HG03460 (cell line): ENCODE results near the gene CACNB2.

Source experiments
- ATAC-seq: cut with Tn5 transposase; IDR thresholded peaks from one replicate; pipeline ENCODE4 v1.9.1; 2021; ENCODE audit not compliant: unreplicated experiment

The CACNB2 gene

DNA sequence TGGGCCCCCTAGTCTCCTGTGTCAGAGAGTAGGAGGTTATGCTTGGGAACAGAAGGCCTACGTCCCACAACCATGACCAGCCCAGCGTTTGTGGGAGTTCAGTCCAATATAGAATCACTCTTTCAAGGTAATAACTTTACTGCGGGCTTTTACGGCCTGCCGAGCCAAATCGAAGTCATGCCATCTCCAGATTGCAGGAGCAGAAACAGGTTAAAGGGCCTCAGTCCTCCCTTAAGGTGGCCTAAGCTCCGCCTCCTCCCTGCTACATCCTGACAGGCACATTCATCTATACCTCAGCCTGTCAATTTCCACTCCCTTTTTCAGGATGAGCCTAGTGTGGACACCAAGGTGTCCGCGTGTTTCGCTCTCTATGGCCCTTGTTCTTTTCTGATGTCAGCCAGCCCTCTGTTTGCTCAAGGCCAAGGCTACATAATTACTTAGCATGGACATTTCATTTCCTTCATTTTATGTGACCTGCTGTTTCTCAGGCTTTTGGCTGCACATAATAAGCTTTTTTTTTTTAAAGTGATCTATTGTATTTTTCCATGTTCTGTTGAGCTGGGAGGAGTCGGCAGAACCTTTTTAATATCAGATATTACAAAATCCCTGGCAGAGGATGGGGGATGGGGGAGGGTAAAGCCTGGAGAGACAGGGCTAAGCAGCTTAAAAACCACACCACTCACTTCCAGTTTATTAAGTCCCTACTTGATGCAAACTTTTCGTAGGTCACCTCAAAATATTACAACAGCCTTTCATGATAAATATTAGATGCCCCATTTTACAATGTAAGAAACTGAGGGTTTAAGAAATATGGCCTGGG lies 84.6 kb downstream of the CACNB2 start:
- no peak for ATAC-seq

DNA sequence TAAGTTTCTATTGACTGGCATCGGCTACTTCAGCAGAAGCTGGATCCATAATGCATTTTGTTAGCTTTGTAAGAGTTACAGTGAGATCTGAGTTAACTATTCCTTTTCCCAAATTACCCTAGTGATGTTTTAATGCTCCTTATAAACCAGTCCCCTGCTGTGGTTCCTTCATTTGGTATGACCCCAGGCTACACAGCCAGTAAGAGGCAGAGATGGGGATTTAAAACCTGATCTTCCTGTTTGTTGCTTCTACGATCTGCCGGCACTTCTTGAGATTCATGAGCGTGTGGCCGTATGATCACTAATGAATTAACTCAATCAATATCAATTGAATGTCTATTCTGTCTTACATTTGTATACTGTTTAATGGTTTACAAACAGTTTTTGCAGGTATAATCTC lies 86.1 kb downstream of the CACNB2 start:
- ATAC-seq: no peak

DNA sequence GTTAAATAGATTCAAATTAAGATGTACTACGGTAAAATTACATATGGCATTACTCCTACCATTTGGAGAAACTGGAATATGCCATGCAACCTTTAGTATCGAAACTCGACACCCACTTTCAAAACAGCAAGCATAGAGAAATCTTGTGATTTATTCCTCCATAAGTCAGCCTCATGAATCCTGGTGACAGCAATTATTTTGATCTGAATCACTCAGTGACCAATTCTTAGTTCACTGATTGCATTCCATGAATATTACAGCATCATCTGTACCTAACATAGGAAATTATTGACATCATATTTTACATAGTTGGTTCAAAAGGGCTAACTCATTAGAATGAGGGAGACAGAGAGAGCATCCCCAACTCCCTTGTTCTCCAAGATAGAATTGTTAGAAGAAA lies 89.6 kb downstream of the CACNB2 start:
- ATAC-seq: no peak

DNA sequence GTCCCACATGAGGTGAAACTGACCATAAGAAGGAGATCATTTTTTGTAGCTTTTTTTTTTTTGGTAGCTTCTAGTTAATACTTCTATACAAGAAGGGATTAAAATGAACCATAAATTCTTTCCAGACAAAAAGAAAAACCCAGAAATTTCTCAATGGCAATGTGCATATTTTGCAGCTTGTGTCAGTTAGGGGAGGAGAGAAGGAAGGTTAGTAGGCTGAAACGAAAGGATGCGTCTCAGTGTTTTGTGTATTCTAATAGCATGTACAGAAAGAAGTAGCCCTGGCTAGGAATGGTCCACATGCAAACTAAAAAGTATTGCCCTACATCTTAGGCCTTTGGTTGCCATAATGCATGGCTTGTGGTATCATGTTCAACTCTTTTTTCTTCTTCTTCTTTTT lies 90.6 kb downstream of the CACNB2 start:
- ATAC-seq: no peak

DNA sequence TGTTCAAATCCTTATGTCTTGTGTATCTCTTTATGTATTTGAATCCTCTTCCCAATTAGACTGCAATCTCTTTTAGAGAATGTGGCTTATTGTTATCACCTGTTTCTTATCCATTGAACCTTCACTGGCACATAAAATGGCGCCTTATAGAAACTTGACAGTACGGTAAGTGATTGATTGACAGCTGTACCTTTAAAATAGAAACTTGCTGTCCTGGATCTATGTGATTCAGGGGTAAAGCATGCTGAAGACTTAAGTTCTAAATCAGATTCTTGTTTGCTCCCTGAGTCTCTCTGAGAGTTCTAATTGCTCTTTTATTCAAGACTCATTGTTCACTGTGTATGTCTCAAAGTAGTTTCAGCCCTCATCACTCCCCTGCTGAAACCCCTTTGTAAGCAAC lies 91.3 kb downstream of the CACNB2 start:
- ATAC-seq: no peak

DNA sequence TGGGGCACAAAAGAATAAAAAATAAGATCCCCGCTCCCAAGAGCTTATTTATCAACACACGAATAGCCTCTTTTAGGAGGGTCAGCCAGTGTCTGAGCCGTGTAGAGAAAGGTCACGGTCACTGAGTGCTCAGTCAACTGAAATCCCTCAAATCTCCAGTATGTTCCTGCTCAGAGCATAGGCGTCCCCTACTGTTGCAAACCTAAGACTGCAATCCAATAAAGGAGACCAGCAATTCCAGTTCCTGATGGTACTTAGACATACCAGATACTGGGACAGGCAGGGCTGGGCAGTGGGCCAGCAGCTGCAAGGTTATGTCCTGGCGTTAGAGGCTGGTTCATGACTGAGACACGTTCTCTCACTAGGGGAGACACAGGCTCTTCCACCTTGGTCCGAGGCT lies 93.6 kb downstream of the CACNB2 start:
- ATAC-seq: no peak

DNA sequence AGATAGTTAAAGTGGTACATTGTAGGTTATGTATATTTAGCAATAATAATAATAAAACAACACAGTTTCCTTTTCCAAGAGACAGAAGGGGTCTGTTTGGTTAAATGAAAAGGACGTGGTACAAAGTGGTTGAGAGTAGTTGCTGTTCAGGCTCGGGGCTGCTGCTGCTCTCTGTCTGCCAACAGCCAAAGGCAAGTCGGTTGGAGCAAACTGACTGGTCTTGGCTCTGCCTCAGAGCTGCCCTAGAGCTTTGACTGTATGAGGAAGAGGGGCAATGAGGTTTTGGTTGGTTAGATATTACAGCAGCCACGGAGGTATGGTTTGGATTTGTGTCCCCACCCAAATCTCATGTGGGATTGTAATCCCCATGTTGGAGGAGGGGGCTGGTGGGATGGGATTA lies 95.3 kb downstream of the CACNB2 start:
- ATAC-seq: no peak

DNA sequence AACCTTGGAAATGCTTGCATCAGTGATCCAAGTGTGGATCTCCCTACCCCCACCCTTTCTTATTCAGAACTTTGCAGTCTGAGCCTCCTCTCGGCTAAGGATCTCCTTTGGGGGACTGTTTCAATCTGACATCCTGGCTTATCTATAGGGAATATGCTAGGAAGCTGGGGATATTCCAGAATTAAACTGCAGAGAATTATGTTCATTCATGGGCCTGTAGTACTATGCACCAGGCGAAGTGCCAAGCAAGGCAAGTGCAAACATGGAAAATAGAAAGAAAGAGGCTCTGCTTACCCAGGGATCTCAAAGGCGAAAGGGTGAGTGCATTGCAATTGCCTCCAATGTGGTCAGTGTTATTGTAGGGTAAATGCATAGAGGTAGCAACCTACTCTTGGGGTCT lies 96.5 kb downstream of the CACNB2 start:
- no peak for ATAC-seq

DNA sequence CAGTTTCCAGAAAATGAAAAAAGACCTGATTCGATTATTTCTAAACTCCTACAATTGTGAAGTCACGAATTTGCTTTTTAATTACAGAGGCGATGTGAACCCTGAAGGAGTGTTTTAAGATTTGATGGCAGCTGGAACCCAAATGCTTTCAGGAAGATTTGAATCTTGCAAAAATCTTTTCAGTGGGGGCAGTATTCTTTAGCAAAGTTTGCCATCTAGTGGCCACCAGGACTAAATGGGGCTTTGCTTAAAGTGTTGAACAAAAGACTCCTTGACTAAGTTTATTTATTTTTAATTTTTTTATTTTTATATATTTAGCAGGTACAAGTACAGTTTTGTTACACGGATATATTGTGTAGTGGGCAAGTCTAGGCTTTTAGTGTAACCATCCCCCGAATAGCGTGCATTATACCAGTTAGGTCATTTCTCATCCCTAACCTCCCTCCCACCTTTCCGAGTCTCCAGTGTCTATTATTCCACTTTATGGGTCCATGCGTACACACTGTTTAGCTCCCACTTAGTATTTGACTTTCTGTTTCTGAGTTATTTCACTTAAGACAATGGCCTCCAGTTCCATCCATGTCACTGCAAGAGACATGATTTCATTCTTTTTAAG lies 98.8 kb downstream of the CACNB2 start:
- no peak for ATAC-seq

DNA sequence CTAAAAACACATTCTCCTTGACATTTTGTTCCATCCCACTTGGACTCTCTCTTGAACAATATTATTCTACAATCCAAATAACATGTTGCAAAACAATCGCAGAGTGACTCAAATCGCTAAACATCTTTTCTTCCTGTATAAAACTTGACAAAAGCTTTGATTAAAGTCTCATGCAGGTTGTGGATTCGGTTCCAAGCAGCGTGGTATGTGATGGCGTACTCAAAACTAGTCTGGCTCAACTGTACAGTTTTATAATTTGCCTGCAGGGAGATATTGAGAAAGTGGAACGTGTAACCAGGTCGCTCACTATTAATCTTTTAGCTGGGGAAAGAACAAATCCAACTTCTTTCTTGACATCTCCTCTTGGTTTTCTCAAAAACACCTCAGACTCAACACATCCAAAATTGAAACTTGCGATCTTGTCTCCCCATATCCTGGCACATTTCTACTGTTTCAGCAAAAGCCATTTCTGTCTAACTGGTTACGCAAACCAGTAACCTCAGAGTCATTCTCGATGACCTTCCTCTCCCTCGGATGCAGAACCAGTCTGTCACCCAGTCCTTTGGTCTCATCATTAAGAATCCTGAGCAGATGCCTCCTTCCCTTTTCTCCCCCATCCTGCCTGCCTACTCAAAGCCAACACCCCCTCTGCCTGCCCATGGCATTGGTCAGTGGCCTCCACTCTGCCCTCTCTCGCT lies 100.1 kb downstream of the CACNB2 start:
- ATAC-seq: no peak

DNA sequence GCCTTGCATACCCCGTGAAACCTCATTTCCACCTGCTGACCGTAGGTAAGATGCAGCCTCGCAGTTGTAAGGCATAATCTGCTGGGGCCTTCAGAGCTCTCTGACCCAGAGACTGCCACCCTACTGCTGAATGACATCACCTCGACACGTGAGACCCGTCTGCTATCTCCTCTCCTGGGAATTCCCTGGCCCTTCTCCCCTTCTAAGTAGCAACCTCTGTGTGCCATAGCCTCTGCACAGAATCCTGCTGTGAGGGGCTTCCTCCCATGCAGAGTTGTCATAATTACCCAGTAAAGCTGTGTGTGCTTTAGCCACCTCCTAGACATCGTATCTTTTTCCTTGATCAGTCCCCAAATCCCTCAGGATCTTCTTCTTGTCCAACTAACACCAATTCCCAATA lies 106.7 kb downstream of the CACNB2 start:
- ATAC-seq: no peak

DNA sequence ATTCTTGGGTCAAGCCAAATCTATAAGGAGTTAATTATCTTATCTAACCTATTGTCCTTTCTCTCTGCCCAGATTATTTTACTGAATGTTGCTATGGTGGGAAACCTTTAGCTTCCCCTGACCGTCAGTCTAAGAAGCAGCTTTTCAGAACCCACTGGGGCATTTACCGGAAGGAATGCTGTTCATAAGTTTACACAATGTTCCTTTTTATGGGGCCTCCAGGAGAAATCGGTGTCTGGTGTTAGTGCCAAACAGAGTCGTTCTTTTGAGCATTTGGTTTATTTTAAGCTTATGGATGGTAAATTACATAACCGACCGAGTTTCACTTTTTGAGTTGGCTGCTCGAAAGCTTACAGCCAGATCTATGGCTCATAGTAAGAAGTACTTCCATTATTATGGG lies 111.9 kb downstream of the CACNB2 start:
- no peak for ATAC-seq

DNA sequence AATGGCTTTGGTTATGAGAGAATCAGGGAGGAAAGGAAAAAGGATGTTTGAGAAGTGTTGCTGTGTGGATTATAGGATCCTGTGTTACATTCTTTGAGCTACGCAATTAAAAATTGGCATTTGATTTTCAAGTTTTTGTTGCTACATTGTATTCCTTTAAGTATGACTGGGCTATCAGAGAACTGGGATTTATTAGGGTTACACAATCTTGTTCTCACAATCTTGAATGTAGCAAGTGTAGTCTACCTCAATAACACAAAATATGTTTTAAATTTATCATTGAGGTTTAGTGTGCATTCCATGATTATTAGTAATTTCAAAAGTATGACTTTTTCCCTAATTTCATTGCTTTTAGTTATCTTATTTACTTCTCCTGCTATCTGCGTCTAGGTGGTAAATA lies 113.9 kb downstream of the CACNB2 start:
- no peak for ATAC-seq

DNA sequence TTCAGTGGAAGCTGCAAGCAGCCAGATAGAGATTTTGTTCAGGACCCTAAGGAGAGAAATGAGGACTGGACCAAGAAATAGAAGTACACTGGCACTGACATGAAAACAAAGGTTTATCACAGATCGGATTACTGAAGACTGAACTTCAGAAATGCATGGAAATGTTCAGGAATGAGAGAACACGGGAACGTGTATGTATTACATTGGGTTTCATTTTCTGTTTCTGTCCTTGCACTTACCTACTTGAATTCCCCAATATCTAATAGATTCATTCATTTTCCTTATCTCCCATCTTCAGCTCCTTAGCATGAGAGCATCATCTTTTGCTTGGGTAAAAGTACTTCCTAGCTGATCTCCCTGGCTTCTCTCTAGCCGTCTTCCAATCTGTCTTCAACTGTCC lies 114.5 kb downstream of the CACNB2 start:
- ATAC-seq: no peak

DNA sequence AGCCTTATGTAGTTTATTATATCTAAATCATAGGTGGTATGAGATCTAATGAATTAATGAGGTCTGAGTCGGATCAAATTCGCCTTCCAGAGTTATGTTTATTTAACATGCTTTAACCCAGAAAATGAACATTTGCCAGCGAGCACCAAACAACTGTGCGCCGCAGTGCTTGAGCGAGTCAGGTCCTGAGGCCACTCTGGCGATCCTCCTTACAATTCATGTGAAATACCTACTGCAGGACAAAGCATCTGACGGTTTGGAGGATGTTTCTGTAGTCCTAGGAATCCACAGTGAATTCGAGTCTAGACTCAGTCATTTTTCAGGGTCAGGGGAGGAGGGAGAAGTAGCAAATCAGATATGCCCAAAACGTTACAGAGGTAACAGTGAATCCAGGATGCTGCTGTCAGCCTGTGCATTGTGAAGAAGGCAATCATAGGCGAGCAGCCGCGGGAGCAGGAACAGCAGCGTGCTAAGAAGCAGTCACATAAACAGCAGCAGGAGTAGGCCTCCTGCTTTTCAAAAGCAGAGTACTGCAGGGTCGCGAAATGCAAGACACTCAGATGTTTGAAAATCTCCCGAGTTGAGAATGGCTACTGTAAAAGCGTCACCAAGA lies 120.2 kb downstream of the CACNB2 start:
- no peak for ATAC-seq

DNA sequence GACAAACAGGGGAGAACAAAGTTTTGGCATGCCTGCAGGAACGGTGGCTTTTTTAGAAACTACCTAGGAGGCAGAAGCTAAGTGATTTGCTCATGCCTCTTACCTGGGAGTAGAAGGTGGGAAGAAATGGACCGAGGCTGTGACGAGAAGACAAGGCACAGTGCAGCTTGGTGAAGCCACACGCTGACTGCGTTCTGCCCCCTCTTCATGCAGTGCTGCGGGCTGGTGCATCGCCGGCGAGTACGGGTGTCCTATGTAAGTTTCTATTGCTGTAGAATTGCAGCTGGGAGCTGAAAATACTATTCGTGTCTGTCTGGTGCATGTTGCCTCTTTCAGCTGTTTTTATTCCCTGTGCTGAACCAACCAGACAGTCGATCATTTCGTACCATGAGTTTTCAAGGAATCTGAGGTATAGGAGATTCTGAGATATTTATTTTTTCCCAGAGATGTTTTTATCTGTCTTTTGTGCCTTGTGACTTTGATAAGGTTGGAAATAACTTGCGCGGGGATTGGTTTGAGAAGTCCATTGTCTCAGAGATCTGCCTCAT lies 120.9 kb downstream of the CACNB2 start:
- ATAC-seq: no peak

DNA sequence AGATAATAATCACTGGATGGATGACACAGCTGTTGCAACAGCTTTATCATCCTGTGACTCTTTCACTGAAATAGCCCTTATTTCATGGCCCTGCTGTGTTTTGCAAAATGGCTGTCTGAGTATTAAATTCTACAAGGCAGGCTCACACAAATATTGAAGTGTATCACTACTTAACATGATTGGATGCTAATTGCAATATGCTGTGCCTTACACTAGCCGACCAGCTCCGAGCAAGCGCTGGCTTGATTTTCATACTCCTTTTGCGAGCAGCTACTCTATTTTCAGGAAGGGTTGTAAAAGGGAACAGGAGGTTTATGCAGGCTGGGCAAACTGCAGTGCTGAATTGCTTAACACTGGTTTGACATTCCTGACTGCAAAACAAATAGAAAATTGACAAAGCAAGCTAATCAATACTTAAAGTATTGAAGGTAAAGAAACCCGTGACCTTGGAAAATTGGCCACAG lies 121.6 kb downstream of the CACNB2 start:
- no peak for ATAC-seq

DNA sequence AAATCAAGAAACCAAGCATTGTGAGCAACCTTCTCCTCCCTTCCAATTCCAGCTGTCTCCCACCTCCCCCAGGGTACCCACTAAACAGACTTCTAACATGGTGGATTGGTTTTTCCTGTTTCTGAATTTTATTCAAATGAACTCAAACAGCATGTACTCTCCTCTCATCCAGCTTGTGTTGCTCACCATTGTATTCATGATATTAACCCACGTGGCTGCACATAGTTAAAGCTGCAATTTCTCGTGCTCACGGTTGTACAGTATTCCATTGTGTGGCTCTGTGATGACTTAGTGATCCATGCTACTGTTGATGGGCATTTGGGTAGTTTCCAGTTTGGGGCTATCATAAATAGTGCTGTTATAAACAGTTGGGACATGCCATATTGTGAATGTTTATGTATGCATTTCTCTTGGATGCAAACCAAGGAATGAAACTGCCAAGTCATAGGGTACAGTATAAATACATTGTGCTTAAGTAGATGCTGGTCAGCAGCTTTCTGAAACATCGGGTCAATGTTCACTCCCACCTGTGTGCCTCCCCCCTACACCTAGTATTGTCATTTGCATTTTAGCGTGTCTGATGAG lies 124.3 kb downstream of the CACNB2 start:
- no peak for ATAC-seq

DNA sequence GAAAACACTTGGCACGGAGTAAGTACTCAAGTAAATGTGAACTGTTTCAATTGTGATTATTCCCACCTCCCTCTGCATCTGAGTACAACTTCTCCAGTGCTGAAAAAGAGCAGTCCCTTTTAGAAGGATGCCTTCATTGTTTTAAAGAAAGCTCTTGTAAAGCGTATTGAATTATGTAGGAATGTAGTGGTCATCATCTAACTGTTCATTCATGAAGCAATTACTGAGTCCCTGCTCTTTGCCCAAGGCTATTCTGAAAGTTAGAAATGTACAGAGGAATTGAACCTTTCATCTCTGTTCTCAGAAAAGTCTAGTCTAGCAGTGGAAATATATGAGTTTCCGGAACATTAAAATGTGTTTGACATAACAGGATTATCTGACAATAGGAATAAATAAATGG lies 127.8 kb downstream of the CACNB2 start:
- ATAC-seq: no peak

DNA sequence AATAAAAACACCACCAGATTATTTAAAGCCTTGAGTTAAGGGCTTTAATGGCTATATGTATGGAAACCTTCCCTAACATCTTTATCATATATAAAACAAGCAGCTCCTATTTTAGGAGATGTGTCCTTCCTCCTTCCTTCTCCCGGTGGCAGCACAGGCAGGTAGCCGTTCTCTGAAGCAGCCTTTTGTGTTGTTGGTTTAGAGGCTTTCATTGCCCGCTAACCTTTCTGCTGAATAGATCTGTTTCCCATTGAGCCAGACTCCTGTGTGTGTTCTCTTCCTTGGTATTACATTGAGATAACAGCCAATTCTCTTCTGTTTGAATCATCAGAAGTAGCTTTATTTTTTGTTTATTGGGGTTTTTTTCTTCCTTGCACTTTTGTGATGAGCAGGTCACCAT lies 131.3 kb downstream of the CACNB2 start:
- no peak for ATAC-seq

DNA sequence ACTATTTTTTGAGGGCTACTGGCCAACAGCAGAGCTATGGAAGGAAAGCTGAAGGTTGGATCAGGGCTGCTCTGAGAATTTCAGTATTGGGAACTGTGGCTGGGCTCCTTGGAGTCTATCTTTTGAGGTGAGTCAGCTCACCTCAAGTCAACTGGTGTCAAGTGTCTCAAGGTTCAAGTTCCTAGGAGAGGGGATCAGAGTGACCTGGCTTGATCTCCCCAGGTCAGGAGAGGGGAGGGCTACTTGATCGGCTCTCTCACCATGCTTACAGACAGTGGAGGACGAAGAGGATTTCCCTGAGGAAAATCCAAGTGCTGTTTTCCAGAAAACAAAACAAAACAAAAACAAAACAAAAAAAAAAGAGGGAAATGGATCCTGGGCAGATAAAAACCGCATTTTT lies 132.8 kb downstream of the CACNB2 start:
- no peak for ATAC-seq
